Heart right ventricle (tissue), 16 donors: ENCODE measurements around the gene PIGX. TPM values are rescaled to one million over a fixed set of nuclear protein-coding genes. Genes with fewer than 3 reads are reported as not detected.

Experiments
- ATAC-seq, 8 donors: fragments of 200-7000 bp; cut with Tn5 transposase; one replicate each; pipeline ENCODE4 v1.9.1; 2020; ENCODE audit warnings: mild to moderate bottlenecking in 8 of 8, moderate library complexity in 8 of 8, moderate number of reproducible peaks in 1 of 8
- DNase-seq, 2 donors: peaks; one replicate each; pipeline ENCODE4 v3.0.0-alpha.2; 2020
- H3K27ac ChIP-seq, 10 donors: fragments of 200-600 bp; sonication (generic) in 2 of 10; one replicate each; pipeline versions ENCODE4 v1.5.0 to v1.8.0; 2020 to 2022; ENCODE audit warnings: mild to moderate bottlenecking in 3 of 10
- H3K27me3 ChIP-seq, 7 donors: fragments of 200-600 bp; one replicate each; pipeline ENCODE4 v1.8.0; 2021 to 2022; ENCODE audit warnings: mild to moderate bottlenecking in 2 of 7
- H3K36me3 ChIP-seq, 9 donors: fragments of 200-600 bp; sonication (generic) in 1 of 9; one replicate each; pipeline versions ENCODE4 v1.5.0 to v1.8.0; 2020 to 2022; ENCODE audit warnings: mild to moderate bottlenecking in 2 of 9
- H3K4me1 ChIP-seq, 9 donors: fragments of 200-600 bp; sonication (generic) in 1 of 9; one replicate each; pipeline versions ENCODE4 v1.5.0 to v1.8.0; 2020 to 2022; ENCODE audit warnings: mild to moderate bottlenecking in 4 of 9
- H3K4me3 ChIP-seq, 10 donors: fragments of 200-600 bp; sonication (generic) in 2 of 10; one replicate each; pipeline versions ENCODE4 v1.5.0 to v1.8.0; 2020 to 2022; ENCODE audit warnings: mild to moderate bottlenecking in 7 of 10, moderate library complexity in 2 of 10
- H3K9me3 ChIP-seq, 11 donors: fragments of 200-600 bp in 10 of 11; sonication (generic) in 2 of 11; one replicate each; pipeline versions ENCODE4 v1.5.0 to v1.8.0; 2013 to 2022; ENCODE audit warnings: mild to moderate bottlenecking in 2 of 11, control low read depth in 1 of 11, moderate library complexity in 1 of 11
- CTCF ChIP-seq, 9 donors: fragments of 200-600 bp; sonication (generic) in 2 of 9; IDR thresholded peaks; one replicate each; pipeline versions ENCODE4 v1.5.0 to v1.8.0; 2021 to 2022; ENCODE audit warnings: antibody characterized with exemption in 9 of 9, mild to moderate bottlenecking in 5 of 9, moderate library complexity in 1 of 9
- WGBS, 2 donors: extraction: QIAGEN DNeasy Blood & Tissue Kit; methylation state at CpG; one replicate each; pipeline ENCODE4 v1.1.7; 2013; ENCODE audit warnings: inconsistent platforms in 1 of 2; 5-methylcytosine and 5-hydroxymethylcytosine counted together
- intact Hi-C, 10 donors: fragments of 100-400 bp; cut with DNase I; formaldehyde crosslinking; loops; one replicate each; pipeline versions ENCODE4 v1.11.1 to v1.14.2; 2022
- polyA plus RNA-seq, 2 donors: library from polyadenylated mRNA; stranded (reverse); fragments of 200-250 nt; gene quantifications; one replicate each; pipeline ENCODE4 v1.2.3, GENCODE V29; 2013
- total RNA-seq, 10 donors: library from RNA; stranded (reverse); fragmentation: NEBNext Ultra II Directional in 3 of 10; extraction: Animal tissue kit (Norgen Biotek cat#: 25700) in 3 of 10; gene quantifications; one replicate each; pipeline versions ENCODE4 v1.2.1 to v1.2.4, GENCODE V29; 2021 to 2023
- donor health status: Arrhythmogenic right ventricular cardiomyopathy.
- donor health status: ischemic (EF 13 %, LVEDD 7.1; RV severe dilation, severe dysfunction).
- donor health status: healthy with polysubstance abuse.
- donor health status: DM: no; HTN: yes; CAD: no.
- donor health status: DM: no; HTN: no; CAD: no.
- donor health status: ischemic (EF 25% LVEDD 6.9; RV normal size, moderate dysfunction).
- donor health status: ischemic (EF 25% LVEDD 5.7; RV mildly dilated, moderate dysfunction).
- donor health status: healthy.
- donor health status: DM: yes; HTN: yes; CAD: no.
- donor health status: Ischemic cardiomyopathy.
- donor health status: ischemic (EF 35%, LVEDD 5.7; RV mildly dilated, moderate dysfunction).
- donor health status: nonischemic (EF 11% LVEDD 7.7; RV severe dilation, severe dysfunction).
- donor health status: DM: yes; HTN: yes; CAD: no.
- donor health status: PGD.
- donor health status: ischemic (EF 29% LVEDD 5.4; RV normal size, mild dysfunction).
- donor health status: nonischemic (EF 23%, LVEDD 6.1; RV moderate dilation, normal function).

Gene PIGX
- total and polyA plus RNA-seq, 12 donors = 8.3 to 21.9 (median 16.3) TPM

- H3K27ac ChIP-seq = no peak overlapping the region
- no peaks in the 10 kb centered on the region for H3K27me3 ChIP-seq
- peaks cover 0 to 9% (median 0%) of the 10 kb centered on the region in 11 donors for H3K9me3 ChIP-seq
- peaks cover 7 to 57% (median 30%) of the 10 kb centered on the region in 9 donors for H3K4me1 ChIP-seq
- no peak overlapping the region for H3K4me3 ChIP-seq
- ATAC-seq (no peak), DNase-seq (no peak)
- no peak for TF ChIP-seq CTCF (IDR thresholded peaks at IDR 0.05)
- peaks cover 0 to 29% (median 3%) of the 10 kb centered on the region in 9 donors for H3K36me3 ChIP-seq
- intact Hi-C loops = no loop called here
- 90 to 94% methylated on average over 8 of the region's 8 CpGs for WGBS, 2 donors
Observed at GRCh38 chr3:196777836-196778235, 65.7 kb downstream of the PIGX start.

GRCh38 chr3:196778755-196779154 is 66.6 kb downstream of the PIGX start:
- H3K27ac ChIP-seq = no peak overlapping the region
- DNase-seq (no peak), ATAC-seq (peak in 1 of 8 donors; percentile 32)
- intact Hi-C loops = no loop called here
- H3K36me3 ChIP-seq = peaks cover 0 to 38% (median 12%) of the 10 kb centered on the region in 9 donors
- H3K27me3 ChIP-seq = no peaks in the 10 kb centered on the region
- H3K9me3 ChIP-seq = peaks cover 0 to 9% (median 0%) of the 10 kb centered on the region in 11 donors
- no peak overlapping the region for H3K4me3 ChIP-seq
- TF ChIP-seq CTCF (IDR thresholded peaks at IDR 0.05) = no peak
- 79 to 91% methylated on average over 4 of the region's 4 CpGs for WGBS, 2 donors
- peaks cover 0 to 48% (median 21%) of the 10 kb centered on the region in 9 donors for H3K4me1 ChIP-seq

GRCh38 chr3:196782511-196782910 is 70.3 kb downstream of the PIGX start:
- H3K4me3 ChIP-seq = no peak overlapping the region
- peaks cover 0 to 56% (median 21%) of the 10 kb centered on the region in 9 donors for H3K36me3 ChIP-seq
- intact Hi-C loops = no loop called here
- ATAC-seq (no peak), DNase-seq (no peak)
- peaks cover 0 to 11% (median 0%) of the 10 kb centered on the region in 11 donors for H3K9me3 ChIP-seq
- H3K27ac ChIP-seq = no peak overlapping the region
- H3K4me1 ChIP-seq = peaks cover 0 to 19% (median 7%) of the 10 kb centered on the region in 9 donors
- no peak for TF ChIP-seq CTCF (IDR thresholded peaks at IDR 0.05)
- WGBS, 2 donors = 84 to 88% methylated on average over 4 of the region's 4 CpGs
- no peaks in the 10 kb centered on the region for H3K27me3 ChIP-seq

Other genes with a start within 250 kb of the PIGX start
- gene RNF168, start 208.6 kb upstream of the PIGX start, total RNA-seq = 10 to 100 TPM; 16.0 to 32.8 (median 21.1) TPM
- gene RNF168, start 208.6 kb upstream of the PIGX start, polyA plus RNA-seq = 10 to 100 TPM in 1 of 2 donors, 1 to 10 TPM in 1; 6.4 to 11.4 TPM
- gene SMCO1, start 197.0 kb upstream of the PIGX start, total RNA-seq = 100 to 1,000 TPM in 2 of 10 donors, 10 to 100 TPM in 8; 18.7 to 143 (median 58.8) TPM
- 10 to 100 TPM in 1 of 2 donors, 1 to 10 TPM in 1; 3.2 to 88.8 TPM for gene SMCO1, start 197.0 kb upstream of the PIGX start, polyA plus RNA-seq
- gene WDR53, start 143.8 kb upstream of the PIGX start, total RNA-seq = 10 to 100 TPM in 2 of 10 donors, 1 to 10 TPM in 8; 5.8 to 10.8 (median 8.1) TPM
- gene WDR53, start 143.8 kb upstream of the PIGX start, polyA plus RNA-seq = 10 to 100 TPM in 1 of 2 donors, 1 to 10 TPM in 1; 8.3 to 14.7 TPM
- gene FBXO45, start 143.7 kb upstream of the PIGX start, total RNA-seq = 10 to 100 TPM in 1 of 10 donors, 1 to 10 TPM in 9; 4.4 to 10.2 (median 5.9) TPM
- gene FBXO45, start 143.7 kb upstream of the PIGX start, polyA plus RNA-seq = 1 to 10 TPM; 2.0 to 4.8 TPM
- 10 to 100 TPM in 1 of 10 donors, 1 to 10 TPM in 9; 1.1 to 11.7 (median 3.0) TPM for gene NRROS, start 72.7 kb upstream of the PIGX start, total RNA-seq
- 1 to 10 TPM; 2.5 to 2.7 TPM for gene NRROS, start 72.7 kb upstream of the PIGX start, polyA plus RNA-seq
- 1 to 10 TPM in 3 of 10 donors, under 1 TPM in 7; 0.55 to 2.3 (median 0.84) TPM for gene CEP19, start 127 bp upstream of the PIGX start, total RNA-seq
- gene CEP19, start 127 bp upstream of the PIGX start, polyA plus RNA-seq = 1 to 10 TPM in 1 of 2 donors, under 1 TPM in 1; 0.68 to 1.0 TPM
- gene PAK2, start 27.5 kb downstream of the PIGX start, total RNA-seq = 10 to 100 TPM; 44.0 to 62.2 (median 54.7) TPM
- gene PAK2, start 27.5 kb downstream of the PIGX start, polyA plus RNA-seq = 10 to 100 TPM; 14.5 to 23.0 TPM
- 10 to 100 TPM; 15.2 to 24.9 (median 20.6) TPM for gene SENP5, start 155.5 kb downstream of the PIGX start, total RNA-seq
- gene SENP5, start 155.5 kb downstream of the PIGX start, polyA plus RNA-seq = 1 to 10 TPM; 5.8 to 6.4 TPM
- 10 to 100 TPM; 28.3 to 48.1 (median 34.8) TPM for gene NCBP2, start 230.2 kb downstream of the PIGX start, total RNA-seq
- gene NCBP2, start 230.2 kb downstream of the PIGX start, polyA plus RNA-seq = 10 to 100 TPM; 28.2 to 42.0 TPM